ENCODE results near the gene KRT85.

- TF ChIP-seq, protein P1, sequence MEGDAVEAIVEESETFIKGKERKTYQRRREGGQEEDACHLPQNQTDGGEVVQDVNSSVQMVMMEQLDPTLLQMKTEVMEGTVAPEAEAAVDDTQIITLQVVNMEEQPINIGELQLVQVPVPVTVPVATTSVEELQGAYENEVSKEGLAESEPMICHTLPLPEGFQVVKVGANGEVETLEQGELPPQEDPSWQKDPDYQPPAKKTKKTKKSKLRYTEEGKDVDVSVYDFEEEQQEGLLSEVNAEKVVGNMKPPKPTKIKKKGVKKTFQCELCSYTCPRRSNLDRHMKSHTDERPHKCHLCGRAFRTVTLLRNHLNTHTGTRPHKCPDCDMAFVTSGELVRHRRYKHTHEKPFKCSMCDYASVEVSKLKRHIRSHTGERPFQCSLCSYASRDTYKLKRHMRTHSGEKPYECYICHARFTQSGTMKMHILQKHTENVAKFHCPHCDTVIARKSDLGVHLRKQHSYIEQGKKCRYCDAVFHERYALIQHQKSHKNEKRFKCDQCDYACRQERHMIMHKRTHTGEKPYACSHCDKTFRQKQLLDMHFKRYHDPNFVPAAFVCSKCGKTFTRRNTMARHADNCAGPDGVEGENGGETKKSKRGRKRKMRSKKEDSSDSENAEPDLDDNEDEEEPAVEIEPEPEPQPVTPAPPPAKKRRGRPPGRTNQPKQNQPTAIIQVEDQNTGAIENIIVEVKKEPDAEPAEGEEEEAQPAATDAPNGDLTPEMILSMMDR (tag by site-specific recombination; IDR thresholded peaks at IDR 0.05): no peak
- TF ChIP-seq ZNF560 (tag by site-specific recombination; IDR thresholded peaks at IDR 0.05; ENCODE audit: borderline replicate concordance): no peak
- TF ChIP-seq ATF2 (tag by site-specific recombination; IDR thresholded peaks at IDR 0.05; ENCODE audit: low read depth): no peak
- TF ChIP-seq ZNF274 (IDR thresholded peaks at IDR 0.05; ENCODE audit: low read length): no peak
- no peak for TF ChIP-seq ZNF274 (tag by site-specific recombination; IDR thresholded peaks at IDR 0.05; ENCODE audit: borderline replicate concordance)
- no peak for TF ChIP-seq PATZ1 (tag by site-specific recombination; IDR thresholded peaks at IDR 0.05)
- TF ChIP-seq, protein P2, sequence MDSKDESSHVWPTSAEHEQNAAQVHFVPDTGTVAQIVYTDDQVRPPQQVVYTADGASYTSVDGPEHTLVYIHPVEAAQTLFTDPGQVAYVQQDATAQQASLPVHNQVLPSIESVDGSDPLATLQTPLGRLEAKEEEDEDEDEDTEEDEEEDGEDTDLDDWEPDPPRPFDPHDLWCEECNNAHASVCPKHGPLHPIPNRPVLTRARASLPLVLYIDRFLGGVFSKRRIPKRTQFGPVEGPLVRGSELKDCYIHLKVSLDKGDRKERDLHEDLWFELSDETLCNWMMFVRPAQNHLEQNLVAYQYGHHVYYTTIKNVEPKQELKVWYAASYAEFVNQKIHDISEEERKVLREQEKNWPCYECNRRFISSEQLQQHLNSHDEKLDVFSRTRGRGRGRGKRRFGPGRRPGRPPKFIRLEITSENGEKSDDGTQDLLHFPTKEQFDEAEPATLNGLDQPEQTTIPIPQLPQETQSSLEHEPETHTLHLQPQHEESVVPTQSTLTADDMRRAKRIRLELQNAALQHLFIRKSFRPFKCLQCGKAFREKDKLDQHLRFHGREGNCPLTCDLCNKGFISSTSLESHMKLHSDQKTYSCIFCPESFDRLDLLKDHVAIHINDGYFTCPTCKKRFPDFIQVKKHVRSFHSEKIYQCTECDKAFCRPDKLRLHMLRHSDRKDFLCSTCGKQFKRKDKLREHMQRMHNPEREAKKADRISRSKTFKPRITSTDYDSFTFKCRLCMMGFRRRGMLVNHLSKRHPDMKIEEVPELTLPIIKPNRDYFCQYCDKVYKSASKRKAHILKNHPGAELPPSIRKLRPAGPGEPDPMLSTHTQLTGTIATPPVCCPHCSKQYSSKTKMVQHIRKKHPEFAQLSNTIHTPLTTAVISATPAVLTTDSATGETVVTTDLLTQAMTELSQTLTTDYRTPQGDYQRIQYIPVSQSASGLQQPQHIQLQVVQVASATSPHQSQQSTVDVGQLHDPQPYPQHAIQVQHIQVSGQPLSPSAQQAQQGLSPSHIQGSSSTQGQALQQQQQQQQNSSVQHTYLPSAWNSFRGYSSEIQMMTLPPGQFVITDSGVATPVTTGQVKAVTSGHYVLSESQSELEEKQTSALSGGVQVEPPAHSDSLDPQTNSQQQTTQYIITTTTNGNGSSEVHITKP (tag by site-specific recombination; IDR thresholded peaks at IDR 0.05): no peak
- TF ChIP-seq, protein P3, sequence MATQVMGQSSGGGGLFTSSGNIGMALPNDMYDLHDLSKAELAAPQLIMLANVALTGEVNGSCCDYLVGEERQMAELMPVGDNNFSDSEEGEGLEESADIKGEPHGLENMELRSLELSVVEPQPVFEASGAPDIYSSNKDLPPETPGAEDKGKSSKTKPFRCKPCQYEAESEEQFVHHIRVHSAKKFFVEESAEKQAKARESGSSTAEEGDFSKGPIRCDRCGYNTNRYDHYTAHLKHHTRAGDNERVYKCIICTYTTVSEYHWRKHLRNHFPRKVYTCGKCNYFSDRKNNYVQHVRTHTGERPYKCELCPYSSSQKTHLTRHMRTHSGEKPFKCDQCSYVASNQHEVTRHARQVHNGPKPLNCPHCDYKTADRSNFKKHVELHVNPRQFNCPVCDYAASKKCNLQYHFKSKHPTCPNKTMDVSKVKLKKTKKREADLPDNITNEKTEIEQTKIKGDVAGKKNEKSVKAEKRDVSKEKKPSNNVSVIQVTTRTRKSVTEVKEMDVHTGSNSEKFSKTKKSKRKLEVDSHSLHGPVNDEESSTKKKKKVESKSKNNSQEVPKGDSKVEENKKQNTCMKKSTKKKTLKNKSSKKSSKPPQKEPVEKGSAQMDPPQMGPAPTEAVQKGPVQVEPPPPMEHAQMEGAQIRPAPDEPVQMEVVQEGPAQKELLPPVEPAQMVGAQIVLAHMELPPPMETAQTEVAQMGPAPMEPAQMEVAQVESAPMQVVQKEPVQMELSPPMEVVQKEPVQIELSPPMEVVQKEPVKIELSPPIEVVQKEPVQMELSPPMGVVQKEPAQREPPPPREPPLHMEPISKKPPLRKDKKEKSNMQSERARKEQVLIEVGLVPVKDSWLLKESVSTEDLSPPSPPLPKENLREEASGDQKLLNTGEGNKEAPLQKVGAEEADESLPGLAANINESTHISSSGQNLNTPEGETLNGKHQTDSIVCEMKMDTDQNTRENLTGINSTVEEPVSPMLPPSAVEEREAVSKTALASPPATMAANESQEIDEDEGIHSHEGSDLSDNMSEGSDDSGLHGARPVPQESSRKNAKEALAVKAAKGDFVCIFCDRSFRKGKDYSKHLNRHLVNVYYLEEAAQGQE (tag by site-specific recombination; IDR thresholded peaks at IDR 0.05): no peak
- TF ChIP-seq, protein P4, sequence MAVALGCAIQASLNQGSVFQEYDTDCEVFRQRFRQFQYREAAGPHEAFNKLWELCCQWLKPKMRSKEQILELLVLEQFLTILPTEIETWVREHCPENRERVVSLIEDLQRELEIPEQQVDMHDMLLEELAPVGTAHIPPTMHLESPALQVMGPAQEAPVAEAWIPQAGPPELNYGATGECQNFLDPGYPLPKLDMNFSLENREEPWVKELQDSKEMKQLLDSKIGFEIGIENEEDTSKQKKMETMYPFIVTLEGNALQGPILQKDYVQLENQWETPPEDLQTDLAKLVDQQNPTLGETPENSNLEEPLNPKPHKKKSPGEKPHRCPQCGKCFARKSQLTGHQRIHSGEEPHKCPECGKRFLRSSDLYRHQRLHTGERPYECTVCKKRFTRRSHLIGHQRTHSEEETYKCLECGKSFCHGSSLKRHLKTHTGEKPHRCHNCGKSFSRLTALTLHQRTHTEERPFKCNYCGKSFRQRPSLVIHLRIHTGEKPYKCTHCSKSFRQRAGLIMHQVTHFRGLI (tag by site-specific recombination; IDR thresholded peaks at IDR 0.05): no peak
- no peak for TF ChIP-seq SP3 (tag by site-specific recombination; IDR thresholded peaks at IDR 0.05)
- TF ChIP-seq ZNF510 (tag by site-specific recombination; IDR thresholded peaks at IDR 0.05; ENCODE audit: insufficient replicate concordance): no peak
- no peak for TF ChIP-seq ZFP41 (tag by site-specific recombination; IDR thresholded peaks at IDR 0.05; ENCODE audit: borderline replicate concordance)
- no peak for TF ChIP-seq ZBTB49 (tag by site-specific recombination; IDR thresholded peaks at IDR 0.05; ENCODE audit: low read depth)
- no peak for TF ChIP-seq ZNF561 (tag by site-specific recombination; IDR thresholded peaks at IDR 0.05; ENCODE audit: borderline replicate concordance)
Measured at GRCh38 chr12:52351196-52352059, 15.9 kb downstream of the KRT85 start.
